GM04504 (cell line): ENCODE measurements around the gene CTSZ.

Experiments used
- DNase-seq: peaks from one replicate; pipeline ENCODE4 v3.0.0-alpha.2; 2012; ENCODE audit warnings: low read depth

Gene CTSZ

DNA sequence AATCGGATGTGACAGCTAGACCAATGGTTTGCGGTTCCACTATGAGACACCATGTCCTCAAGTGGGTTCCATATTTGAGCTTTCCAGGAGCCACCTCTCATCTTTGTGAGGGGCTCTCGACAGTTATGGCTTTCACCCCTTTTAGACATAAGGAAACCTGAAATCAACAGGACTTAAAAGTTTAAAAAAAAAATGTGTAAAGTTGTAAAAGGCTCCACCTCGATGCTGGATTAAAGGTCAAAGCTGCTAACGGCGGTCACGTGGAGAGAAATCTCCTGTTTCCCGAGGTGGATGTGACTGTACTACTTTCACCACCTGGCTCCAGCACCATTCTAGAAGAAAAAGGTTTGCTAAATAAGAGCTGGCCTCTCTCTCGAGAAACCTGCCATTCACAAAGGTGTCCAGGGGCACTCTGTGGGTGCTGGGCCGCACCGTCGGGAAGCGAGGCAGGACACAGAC, 24.5 kb upstream of the CTSZ start:
- no peak for DNase-seq

- no peak for DNase-seq
Measured at GRCh38 chr20:59030911-59031563, 24.0 kb upstream of the CTSZ start.

- no peak for DNase-seq
Measured at GRCh38 chr20:59028812-59029211, 21.8 kb upstream of the CTSZ start.

- DNase-seq: no peak
Measured at GRCh38 chr20:59027741-59028320, 20.8 kb upstream of the CTSZ start.

- no peak for DNase-seq
Measured at GRCh38 chr20:59026904-59027740, 20.1 kb upstream of the CTSZ start.

- no peak for DNase-seq
Measured at GRCh38 chr20:59025511-59025910, 18.5 kb upstream of the CTSZ start.

GRCh38 chr20:59025086-59025485, 18.0 kb upstream of the CTSZ start:
- no peak for DNase-seq

DNA sequence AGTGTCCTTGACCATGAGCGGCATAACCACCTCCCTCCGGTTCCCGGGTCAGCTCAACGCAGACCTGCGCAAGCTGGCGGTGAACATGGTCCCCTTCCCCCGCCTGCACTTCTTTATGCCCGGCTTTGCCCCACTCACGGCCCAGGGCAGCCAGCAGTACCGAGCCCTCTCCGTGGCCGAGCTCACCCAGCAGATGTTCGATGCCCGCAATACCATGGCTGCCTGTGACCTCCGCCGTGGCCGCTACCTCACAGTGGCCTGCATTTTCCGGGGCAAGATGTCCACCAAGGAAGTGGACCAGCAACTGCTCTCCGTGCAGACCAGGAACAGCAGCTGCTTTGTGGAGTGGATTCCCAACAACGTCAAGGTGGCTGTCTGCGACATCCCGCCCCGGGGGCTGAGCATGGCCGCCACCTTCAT, 17.1 kb upstream of the CTSZ start:
- DNase-seq: no peak

DNA sequence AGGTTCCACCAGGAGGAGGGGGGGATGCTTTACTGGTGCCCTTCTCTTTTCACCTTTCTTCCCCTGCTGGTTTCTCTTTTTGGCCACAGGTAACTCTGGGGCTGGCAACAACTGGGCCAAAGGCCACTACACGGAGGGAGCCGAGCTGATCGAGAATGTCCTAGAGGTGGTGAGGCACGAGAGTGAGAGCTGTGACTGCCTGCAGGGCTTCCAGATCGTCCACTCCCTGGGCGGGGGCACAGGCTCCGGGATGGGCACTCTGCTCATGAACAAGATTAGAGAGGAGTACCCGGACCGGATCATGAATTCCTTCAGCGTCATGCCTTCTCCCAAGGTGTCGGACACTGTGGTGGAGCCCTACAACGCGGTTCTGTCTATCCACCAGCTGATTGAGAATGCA, 16.6 kb upstream of the CTSZ start:
- no peak for DNase-seq

- DNase-seq: no peak
Measured at GRCh38 chr20:59022754-59023153, 15.7 kb upstream of the CTSZ start.

DNA sequence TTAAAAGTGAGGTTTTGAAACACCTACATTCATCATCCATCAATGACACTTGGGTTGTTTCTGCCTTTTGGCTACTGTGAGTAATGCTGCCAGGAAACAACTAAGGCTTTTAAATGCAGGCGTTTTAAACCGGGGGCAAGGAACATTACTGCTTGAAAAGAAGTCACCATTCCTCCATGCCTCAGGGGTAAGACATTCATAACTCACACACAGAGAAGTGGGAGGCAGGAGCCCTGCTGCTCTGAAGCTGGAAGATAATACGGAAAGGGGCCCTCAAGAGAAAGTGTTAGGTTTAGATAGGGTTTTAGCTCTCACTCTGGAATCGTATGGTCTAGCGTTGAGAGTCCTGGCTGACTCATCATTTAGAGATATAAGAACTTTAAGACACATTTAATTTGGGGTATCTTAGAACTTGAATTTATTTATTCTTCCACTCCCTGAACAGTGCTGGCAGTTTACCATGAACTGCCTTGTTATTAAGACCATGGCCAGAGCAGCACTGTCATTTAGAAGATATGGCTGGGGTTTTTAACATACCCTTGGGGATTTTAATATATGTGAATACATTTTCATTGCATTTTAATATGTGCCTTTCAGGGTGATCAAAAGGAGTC, 14.0 kb upstream of the CTSZ start:
- no peak for DNase-seq

DNA sequence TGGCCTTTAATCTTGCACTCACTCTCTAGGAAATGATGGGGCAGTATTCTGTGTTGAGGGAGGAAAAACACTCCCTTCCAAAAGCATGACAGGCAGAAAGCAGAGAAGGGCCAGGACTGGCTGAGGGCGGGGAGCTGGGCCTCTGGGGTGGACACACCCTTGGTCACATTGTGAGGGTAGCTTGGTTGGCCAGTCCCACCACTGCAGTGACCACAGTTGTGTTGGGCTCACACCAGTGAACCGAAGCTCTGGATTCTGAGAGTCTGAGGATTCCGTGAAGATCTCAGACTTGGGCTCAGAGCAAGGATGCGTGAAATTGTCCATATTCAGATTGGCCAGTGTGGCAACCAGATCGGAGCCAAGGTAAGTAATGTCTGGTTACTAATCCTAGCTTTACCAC, 12.2 kb upstream of the CTSZ start, which contains the start of gene TUBB1:
Gene TUBB1, plus strand, starts transcription at position 213 of the 400 bp plus-strand sequence. Its CDS starts 94 bp downstream, at position 307.
- no peak for DNase-seq

DNA sequence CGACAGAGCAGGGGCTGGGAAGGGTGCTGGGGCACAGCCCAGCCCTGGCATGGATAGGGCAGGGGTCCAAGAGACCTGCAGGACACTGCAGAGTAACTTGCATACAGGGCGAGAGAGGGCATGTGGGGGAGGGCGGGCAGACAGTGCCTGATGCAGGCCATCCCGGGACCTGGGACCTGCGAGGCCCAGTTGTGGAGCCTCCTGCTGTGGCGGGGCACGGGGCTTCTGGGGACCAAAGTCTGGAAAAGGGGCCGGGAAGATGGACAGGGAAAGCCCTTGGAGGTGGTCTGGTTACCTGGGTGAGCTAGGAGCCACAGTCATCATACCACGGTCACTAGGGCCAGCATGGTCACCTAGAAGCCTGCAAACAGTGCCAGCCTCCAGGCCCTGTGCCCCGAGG, 11.8 kb upstream of the CTSZ start:
- DNase-seq: no peak

- DNase-seq: no peak
Measured at GRCh38 chr20:59017493-59018231, 10.6 kb upstream of the CTSZ start.

DNA sequence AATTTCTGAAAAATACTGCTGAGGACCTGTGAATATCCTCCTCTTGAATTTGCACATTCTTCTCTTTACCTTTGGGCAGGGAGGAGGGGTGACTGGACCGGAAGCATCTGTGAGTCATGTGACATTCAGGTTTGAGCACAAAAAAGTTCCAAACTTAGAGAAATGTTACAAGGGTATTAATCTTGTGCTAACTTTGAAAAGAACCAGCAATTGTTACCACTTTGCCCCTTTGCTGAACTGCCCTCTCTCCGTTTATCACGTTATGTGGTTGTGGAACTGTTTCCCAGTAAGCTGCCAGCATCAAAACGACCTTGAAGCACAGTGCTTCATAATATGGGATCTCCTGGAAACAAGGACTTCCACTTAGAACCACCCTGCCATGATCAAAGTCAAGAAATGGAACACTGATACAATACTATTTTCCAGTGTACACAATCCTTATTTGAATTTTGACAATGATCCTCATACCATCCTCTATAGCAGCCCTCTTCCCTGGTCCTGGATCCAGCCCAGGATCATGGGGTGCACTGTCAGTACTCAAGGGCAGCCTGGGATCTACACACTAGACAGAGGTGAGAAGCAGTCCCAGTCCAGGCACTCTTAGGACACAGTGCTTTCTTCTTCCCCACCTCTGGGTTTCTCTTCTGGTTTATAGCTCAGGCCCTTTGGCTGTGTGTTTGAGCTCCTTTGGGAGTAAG, 9.9 kb upstream of the CTSZ start:
- DNase-seq: no peak

DNA sequence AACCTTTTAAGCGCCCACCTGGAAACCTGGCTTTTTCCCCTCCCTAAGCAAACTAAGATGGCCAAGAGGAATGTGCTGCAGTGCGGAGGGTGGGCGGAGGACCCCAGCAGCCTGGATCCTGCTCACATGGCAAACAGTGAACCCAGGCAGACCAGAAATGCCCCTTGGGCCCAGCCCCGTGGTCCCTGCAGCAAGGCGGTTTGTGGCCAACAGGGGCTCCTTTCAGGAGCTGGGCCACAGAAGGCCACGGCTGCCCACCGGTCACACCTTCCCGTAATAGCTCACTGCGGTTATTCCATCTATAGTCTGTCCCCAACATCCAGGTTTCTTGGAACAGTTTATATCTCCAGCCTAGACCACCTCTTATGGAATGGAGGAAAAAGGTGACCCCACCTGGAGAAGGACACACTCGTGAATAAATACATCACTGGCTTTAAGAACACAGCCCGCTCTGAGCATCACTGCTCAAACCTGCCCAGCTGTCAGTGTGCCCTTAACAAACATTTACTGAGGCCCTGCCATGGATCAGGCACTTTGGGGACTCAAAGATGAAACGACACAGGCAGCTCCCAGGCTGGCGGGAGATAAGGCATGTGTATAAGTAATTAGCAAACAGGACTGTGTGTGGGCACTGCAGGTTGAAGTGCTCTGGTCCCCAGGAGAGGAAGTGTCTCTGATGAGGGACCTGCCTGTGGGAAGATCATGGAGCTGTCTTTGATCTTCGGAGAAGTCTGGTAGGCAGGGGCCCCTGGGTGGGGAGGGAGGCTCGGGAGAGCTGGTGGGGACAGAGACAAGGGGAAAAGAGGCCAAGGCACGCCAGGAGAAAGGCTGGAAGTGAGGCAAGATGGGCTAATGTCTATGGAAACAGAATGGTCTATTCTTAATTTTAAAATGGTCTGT, 9.0 kb upstream of the CTSZ start:
- DNase-seq: no peak

DNA sequence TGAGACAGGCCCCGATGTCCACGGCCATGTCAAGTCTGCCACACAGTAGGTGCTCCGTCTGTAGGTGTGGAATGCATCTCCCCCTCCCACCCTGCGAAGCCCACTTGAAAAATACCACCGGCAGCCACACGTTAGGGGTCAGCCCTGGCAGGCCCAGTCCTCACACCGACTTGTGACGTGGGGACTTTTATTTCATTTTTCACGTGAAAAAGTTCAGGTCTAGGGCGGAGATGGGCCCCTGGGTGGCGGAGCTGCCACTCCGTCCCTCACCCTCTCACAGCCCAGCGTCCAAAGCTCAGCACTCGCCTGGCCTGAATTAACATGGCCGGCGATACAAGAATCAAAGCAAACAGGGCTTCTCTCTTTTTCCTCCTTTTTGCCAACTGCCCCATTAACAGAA, 8.4 kb upstream of the CTSZ start:
- DNase-seq: no peak

GRCh38 chr20:59014680-59015389, 7.8 kb upstream of the CTSZ start:
- DNase-seq: no peak

DNA sequence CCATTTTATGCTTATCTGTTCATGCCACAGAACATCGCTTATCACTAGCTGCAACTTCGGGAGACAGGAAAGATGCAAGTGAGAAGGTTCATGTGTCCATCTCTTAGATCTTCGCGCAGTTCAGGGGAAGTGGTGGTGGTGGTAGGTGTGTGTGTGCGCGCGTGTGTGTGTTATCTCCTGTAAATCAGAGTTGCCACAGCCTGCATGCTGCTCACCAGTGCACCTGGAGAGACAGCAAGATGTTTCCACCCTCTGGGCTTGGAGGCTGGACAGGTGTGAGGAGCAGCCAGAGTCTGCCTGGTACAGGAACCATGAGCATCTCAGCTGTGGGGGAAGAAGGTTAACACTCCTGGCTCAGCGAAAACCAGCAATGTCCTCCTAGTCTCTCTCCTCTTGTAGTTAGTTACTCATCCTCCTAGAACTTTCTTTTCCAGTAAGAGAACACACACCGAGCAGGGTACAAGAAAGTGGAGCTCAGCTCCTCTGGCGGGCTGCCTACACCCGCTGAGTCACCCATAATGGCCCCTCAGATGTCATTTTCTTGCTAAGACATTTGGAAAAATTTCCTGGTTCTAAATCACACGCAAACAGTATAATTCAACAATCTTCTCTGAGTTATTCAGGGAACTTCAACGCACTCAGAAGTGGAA, 7.0 kb upstream of the CTSZ start:
- DNase-seq: no peak
